Hematopoietic multipotent progenitor cell treated with erythropoietin and hydrocortisone succinate and interleukin-3 and kit ligand, for 8 days (in vitro differentiated cells): Measurements from ENCODE around the gene EFCAB11.

Source experiments
- DNase-seq: peaks from one replicate; pipeline ENCODE4 v3.0.0-alpha.2; 2015

Gene EFCAB11

GRCh38 chr14:89956661-89957009 lies 2.1 kb upstream of the EFCAB11 start:
- DNase-seq, result no peak

DNA sequence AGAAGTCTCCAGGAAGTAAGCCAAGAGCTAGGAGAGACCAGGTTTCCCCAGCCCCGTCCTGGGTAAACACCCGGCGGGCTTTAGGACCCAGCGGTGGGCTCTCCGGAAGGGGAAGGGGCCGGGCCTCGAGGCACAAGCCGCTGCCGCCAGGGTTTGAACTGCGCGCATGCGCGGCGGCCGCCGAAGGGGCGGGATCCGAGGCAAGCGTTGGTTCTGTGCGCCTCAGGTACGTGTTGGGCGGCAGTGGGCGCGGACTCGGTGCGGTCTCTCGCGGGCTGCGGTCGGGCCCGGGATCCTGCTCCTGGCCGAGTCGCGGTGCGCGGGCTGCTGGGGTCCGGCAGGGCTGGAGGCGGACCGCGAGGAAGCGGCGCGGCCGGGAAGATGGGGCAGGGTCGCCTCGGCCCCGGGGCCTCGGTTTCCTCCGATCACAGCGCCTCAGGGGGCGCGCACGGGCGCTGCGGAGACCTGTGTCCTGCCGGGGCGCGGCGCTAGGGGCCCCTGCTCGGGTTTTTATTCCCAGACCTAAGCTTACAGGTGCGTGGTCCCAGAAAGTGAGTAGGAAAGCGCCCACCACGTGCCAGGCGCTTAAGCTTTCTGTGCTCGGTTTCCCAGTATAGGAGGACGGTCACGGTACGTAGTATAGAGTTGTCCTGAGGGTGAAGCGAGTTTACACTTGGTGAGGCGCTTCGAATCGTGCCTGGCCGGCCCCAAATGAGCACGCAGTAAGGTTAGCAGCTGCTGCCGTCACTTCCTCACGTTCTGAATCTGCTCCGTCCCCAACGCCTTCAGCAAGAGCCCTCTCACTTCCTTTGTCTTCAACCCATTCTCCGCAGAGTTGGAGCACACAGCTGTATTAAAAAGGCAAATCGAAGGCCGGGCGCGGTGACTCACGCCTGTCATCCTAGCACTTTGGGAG lies 1.5 kb upstream of the EFCAB11 start, which contains the start of gene TDP1:
TDP1 (plus strand) TSS at position 183 of the 916 bp plus-strand sequence. CDS start 7,188 bp downstream, outside the sequence.
- peak; percentile 95 for DNase-seq

DNA sequence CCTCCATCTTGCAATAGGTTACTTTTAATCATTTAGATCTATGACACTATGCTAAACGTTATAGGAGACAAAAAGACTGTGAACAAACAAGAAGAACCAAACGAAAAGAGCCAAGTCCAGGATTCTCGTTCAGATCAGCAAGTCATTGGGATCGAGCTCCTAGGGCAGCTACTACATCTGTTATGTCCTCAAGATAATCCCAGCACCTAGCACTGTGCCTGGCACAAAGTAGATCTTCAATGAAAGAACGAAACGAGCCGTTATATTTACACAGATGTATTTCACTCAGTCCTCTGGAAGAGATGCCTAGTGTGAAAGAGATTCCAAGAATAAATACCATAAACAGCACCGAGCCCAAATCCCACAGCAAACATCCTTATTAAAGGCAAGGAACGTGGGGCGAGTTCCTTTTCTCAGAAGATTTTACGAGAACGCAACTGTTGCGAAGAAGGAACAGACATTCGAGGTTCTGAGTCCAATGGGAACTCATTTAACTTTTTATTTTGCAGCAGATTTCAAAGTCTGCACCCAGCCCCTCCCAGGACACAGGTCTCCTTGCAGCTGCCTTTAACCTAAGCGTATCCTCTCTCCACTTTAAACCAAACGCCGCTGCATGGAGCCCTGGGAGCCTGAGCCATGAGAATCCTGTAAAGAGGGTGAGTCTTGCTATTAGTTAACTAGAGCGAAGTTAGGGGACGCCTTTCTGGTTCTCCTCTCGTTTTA lies 653 bp upstream of the EFCAB11 start:
- DNase-seq, result no peak

DNA sequence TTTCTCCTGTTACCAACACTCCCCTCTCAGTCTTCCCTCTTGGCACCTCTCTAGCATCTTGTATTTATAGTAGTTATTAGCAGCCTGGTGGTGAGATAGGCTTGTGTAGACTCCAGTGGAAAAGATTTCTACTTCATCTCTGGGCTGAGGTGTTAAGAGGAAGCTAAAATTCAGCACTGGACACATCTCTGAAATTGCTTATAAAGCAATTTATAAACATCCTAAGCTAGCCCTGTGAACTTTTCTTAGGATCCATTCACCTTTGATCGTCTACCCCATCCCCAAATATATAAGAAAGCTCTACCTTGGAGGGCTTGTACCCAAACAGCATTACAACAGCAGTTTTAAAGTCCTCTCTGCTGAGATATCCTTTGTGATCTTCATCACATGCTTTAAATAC lies 928 bp downstream of the EFCAB11 start:
- no peak for DNase-seq

- no peak for DNase-seq
These were observed 2.0 kb downstream of the EFCAB11 start for GRCh38 chr14:89952576-89952975.

DNA sequence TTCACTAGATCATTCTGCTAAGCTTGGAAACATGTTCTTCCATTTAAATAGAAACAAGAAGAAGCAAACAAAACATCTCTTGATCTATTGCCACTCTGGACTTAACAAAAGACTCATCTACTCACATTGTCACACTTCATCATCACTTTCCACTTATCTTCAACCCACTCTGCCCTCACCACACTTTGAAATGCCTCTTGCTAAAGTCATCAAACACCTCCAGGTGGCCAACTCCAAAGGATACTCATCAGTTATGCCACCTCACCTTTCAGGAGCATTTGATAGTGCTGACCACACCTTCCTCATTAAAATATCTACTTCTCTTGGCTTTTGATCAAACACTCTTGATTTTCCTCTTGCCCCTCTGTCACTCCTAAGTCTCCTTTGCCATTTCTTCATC lies 7.2 kb downstream of the EFCAB11 start:
- DNase-seq, result no peak

DNA sequence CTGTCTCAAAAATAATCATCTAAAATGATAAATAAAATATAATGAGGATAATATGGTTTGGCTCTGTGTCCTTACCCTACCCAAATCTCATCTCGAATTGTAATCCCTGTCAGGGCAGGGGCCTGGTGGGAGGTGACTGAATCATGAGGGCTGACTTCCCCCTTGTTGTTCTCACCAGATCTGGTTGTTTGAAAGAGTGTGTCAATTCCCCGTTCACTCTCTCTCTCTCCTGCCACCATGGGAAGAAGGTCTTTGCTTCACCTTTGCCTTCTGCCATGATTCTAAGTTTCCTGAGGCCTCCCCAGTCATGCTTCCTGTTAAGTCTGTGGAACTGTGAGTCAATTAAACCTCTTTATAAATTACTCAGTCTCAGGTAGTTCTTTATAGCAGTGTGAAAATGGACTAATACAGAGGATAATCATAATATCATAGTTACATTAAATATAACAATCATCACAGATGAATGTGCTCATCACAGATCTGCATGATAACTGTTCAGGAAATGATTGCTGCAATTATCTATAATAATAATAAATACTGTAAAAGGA lies 12.6 kb downstream of the EFCAB11 start:
- DNase-seq, result no peak

- no peak for DNase-seq
These were observed 17.8 kb downstream of the EFCAB11 start for GRCh38 chr14:89936654-89937185.

DNA sequence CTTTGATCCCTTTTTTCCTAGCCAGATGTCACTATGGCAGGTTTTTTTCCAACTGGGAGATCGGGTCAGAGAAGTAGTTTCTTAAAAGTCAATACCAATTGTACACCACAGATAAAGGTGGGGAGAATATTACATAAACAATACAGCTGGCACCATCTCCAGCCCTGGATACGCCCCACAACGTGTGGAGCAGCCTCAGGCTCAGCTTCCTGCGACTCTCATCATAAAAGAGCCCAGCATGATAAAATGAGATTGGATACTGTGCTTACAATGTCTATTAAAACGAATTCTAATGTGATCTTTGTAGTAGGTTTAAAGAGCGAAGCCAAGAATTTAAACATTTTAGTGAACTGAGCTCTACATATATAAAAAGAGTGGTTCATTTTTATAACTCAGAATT lies 21.5 kb downstream of the EFCAB11 start:
- DNase-seq, result no peak

GRCh38 chr14:89927186-89927865 lies 27.2 kb downstream of the EFCAB11 start:
- DNase-seq, result no peak

DNA sequence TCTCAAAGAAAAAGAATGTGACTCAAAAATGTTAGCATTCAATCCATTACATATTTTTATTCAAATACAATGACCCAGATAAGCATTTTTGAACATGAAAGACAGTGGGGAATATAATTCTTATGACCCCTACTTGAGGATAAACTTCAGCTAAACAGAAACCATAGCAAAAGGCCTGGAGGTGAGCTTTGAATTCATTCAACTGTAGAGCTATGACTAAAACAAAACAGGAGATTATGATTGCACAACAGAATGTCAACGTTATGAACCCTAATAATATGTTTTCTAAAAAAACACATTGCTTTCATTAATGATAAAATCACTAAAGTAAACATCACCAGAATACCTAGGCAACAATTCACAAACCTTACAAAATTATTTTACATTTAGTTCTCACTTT lies 27.8 kb downstream of the EFCAB11 start:
- no peak for DNase-seq

GRCh38 chr14:89924268-89924667 lies 30.3 kb downstream of the EFCAB11 start:
- no peak for DNase-seq

GRCh38 chr14:89922031-89922907 lies 32.3 kb downstream of the EFCAB11 start:
- no peak for DNase-seq

DNA sequence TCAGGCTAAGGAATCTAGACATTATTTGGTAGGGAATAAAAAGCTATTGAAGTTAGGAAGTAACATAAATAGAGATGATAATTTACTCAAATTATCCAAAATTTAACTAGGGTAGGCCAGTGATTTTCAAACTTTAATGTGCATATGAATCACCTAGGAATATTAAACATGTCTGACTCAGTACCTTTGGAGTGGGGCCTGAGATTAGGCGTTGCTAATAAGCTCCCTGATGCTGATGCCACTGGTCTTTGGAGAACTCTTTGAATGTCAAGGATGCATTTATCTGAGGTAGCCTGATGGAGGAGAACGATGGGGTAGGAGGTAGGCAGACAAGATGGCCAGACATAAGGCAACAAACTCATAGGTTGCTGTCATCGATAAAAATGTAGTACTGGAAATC lies 33.2 kb downstream of the EFCAB11 start:
- DNase-seq, result no peak

- DNase-seq, result no peak
These were observed 34.5 kb downstream of the EFCAB11 start for GRCh38 chr14:89920056-89920455.

- DNase-seq, result no peak
These were observed 35.8 kb downstream of the EFCAB11 start for GRCh38 chr14:89918721-89919120.

DNA sequence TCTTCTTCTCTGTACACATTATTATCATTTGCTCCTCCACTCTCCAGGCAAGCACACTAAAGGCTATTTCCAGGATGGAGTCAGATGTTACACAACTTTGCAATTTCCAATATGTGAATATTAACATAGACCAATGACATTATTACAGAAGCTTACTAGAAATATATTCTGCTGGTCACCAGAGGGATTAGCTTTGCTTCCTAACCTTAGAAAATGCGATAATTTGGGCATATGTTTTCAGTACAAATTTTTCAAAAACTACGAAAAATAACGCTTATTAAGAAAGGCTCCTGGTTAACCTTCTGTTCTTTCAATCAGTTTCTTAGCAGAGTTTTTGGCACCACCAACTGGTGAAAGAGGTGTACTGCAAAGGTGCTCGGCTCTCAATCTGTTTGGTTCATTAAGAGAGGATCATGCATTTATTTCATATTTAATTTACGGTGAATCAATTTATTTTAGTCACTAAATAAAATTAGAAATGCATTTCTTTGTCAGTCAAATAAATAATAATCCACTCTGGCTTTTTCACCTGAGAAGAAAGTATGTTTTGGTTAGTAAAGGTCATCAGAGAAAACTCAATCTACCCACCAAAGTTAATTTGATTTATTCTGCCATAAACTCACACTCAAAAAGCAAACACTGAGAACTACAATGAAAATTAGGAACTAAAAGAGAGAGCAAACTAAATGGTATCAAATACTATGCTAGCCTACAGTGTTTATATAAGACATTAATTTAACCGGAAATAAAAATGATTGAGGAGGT lies 39.2 kb downstream of the EFCAB11 start:
- DNase-seq, result peak; percentile 76

GRCh38 chr14:89912667-89913211 lies 41.8 kb downstream of the EFCAB11 start:
- DNase-seq, result no peak

DNA sequence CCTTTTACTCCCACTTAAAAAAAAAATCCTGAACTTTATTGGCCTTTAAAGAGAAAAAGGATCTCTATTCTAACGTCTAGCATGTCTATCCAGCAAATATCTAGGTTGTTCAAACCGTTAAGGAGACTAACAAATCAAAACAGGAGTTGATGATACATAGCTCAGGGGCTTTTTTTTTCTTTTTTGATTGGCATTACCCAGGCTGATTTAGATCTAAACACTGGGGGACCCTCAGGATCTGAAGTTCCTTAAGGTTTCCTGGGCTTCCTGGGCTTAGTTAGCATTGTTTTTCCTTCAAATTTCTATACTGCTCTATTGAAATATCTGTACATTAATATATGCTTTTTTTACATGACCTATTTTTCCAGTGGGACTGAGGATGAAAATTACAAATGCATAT lies 42.3 kb downstream of the EFCAB11 start:
- DNase-seq, result no peak

GRCh38 chr14:89911010-89911919 lies 43.3 kb downstream of the EFCAB11 start:
- DNase-seq, result no peak
